Measurements from ENCODE around the gene FBF1.

DNA sequence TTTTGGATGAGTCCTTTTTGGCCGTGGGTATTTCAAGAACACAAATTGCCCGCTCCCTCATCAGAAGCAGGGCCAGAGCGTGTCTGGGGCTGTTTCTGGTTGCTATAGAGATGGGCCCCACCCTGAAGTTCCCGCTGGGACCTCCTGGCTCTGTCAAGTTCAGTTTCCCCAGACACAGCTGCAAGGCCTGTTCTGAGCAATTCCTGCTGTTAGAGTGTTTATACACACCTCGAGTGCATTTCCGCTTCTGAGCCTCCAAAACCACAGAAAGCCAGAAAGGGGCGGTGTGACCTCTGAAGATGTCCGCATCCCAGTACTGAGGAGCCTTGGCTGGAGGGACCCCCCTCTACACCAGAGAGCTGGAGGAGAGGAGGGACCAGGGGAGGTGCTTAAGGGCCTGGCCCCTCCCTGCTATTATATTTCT is 76.4 kb downstream of the FBF1 start:
- TF ChIP-seq, protein P1, sequence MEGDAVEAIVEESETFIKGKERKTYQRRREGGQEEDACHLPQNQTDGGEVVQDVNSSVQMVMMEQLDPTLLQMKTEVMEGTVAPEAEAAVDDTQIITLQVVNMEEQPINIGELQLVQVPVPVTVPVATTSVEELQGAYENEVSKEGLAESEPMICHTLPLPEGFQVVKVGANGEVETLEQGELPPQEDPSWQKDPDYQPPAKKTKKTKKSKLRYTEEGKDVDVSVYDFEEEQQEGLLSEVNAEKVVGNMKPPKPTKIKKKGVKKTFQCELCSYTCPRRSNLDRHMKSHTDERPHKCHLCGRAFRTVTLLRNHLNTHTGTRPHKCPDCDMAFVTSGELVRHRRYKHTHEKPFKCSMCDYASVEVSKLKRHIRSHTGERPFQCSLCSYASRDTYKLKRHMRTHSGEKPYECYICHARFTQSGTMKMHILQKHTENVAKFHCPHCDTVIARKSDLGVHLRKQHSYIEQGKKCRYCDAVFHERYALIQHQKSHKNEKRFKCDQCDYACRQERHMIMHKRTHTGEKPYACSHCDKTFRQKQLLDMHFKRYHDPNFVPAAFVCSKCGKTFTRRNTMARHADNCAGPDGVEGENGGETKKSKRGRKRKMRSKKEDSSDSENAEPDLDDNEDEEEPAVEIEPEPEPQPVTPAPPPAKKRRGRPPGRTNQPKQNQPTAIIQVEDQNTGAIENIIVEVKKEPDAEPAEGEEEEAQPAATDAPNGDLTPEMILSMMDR (IDR thresholded peaks at IDR 0.05; ENCODE audit: extremely low read depth in 1 of 2, insufficient read depth in 1 of 2, low read depth in 1 of 2, low read length in 2 of 2): no peak
- TF ChIP-seq JUN (IDR thresholded peaks at IDR 0.05; ENCODE audit: borderline replicate concordance, insufficient read depth, insufficient read length, low read depth) (no peak), POLR2A (IDR thresholded peaks at IDR 0.05; ENCODE audit: low read depth, low read length) (no peak), POLR2AphosphoS5 (IDR thresholded peaks at IDR 0.05; ENCODE audit: insufficient read depth, low read depth, low read length) (no peak), EZH2 (IDR thresholded peaks at IDR 0.05; ENCODE audit: borderline replicate concordance, low read depth, low read length, severe bottlenecking) (no peak), MYC (IDR thresholded peaks at IDR 0.05; ENCODE audit: low read depth, low read length) (no peak)
- TF ChIP-seq, protein P2, sequence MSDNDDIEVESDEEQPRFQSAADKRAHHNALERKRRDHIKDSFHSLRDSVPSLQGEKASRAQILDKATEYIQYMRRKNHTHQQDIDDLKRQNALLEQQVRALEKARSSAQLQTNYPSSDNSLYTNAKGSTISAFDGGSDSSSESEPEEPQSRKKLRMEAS (IDR thresholded peaks at IDR 0.05; ENCODE audit: insufficient read depth, insufficient read length): no peak

All from endothelial cell of umbilical vein (primary cell).